IMR-90 (cell line): Measurements from ENCODE around the gene TRIM66. TPM values are rescaled to one million over a fixed set of nuclear protein-coding genes. Genes with fewer than 3 reads are reported as not detected.

Experiments used
- ATAC-seq: fragments of 200-7000 bp; cut with Tn5 transposase; 2 replicates; pipeline ENCODE4 v1.9.1; 2020; ENCODE audit warnings: low read depth, mild to moderate bottlenecking, moderate library complexity
- BruUV-seq: library from RNA; stranded (reverse); fragments of 400-500 nt; replicated peaks from 2 replicates; lab custom pipeline; 2021; lab: Mats Ljungman, UMichigan
- CTCF ChIA-PET: fragments of 300-600 bp; formaldehyde crosslinking; extraction: SDS; loops from one replicate; lab custom pipeline; 2021; ENCODE audit warnings: antibody characterized with exemption; lab: Yijun Ruan, JAX
- POLR2A ChIA-PET: fragments of 300-600 bp; sonication (Branson Sonifier 250); formaldehyde crosslinking; loops from one replicate; lab custom pipeline; 2022; ENCODE audit warnings: antibody characterized with exemption; ENCODE audit not compliant: unreplicated experiment; lab: Charles Lee
- DNase-seq: peaks from one replicate; pipeline ENCODE4 v3.0.0; 2013
- H2AFZ ChIP-seq: replicated peaks from 2 replicates; pipeline ENCODE3; 2013; ENCODE audit warnings: low read length, mild to moderate bottlenecking; ENCODE audit not compliant: poor library complexity
- H2AK5ac ChIP-seq: 2 replicates; pipeline ENCODE4 v1.6.1; 2013; ENCODE audit warnings: low read depth, low read length, inconsistent platforms
- H2AK9ac ChIP-seq: replicated peaks from 2 replicates; pipeline ENCODE3; 2013; ENCODE audit warnings: mild to moderate bottlenecking, low read depth, low read length, moderate library complexity; ENCODE audit not compliant: poor library complexity
- H2BK120ac ChIP-seq: 2 replicates; pipeline ENCODE4 v1.6.1; 2013; ENCODE audit warnings: low read depth, low read length, inconsistent platforms
- H2BK15ac ChIP-seq: 3 replicates; pipeline ENCODE4 v1.6.1; 2013; ENCODE audit warnings: low read depth, low read length, inconsistent platforms
- H2BK20ac ChIP-seq: 2 replicates; pipeline ENCODE4 v1.6.1; 2013; ENCODE audit warnings: low read depth, mild to moderate bottlenecking, inconsistent platforms, low read length, moderate library complexity
- H2BK5ac ChIP-seq: 2 replicates; pipeline ENCODE4 v1.6.1; 2013; ENCODE audit warnings: mild to moderate bottlenecking, low read depth, low read length, inconsistent platforms; ENCODE audit not compliant: poor library complexity, severe bottlenecking
- H3K14ac ChIP-seq: replicated peaks from 2 replicates; pipeline ENCODE4 v1.6.1; 2013; ENCODE audit warnings: low read depth, low read length, inconsistent platforms
- H3K18ac ChIP-seq: 2 replicates; pipeline ENCODE4 v1.6.1; 2013; ENCODE audit warnings: low read depth, low read length, control low read depth
- H3K23ac ChIP-seq: 2 replicates; pipeline ENCODE4 v1.6.1; 2013; ENCODE audit warnings: low read depth, low read length, inconsistent platforms
- H3K27ac ChIP-seq: 2 replicates; pipeline ENCODE4 v1.5.1; 2013; ENCODE audit warnings: mild to moderate bottlenecking, control low read depth, low read length; ENCODE audit not compliant: insufficient read depth
- H3K27me3 ChIP-seq: 2 replicates; pipeline ENCODE4 v1.6.1; 2013; ENCODE audit warnings: low read length; ENCODE audit not compliant: control insufficient read depth, insufficient read depth
- H3K36me3 ChIP-seq: 2 replicates; pipeline ENCODE4 v1.6.1; 2013; ENCODE audit warnings: low read length, mixed read lengths; ENCODE audit not compliant: control insufficient read depth, insufficient read depth
- H3K4ac ChIP-seq: 2 replicates; pipeline ENCODE4 v1.6.1; 2013; ENCODE audit warnings: low read depth, low read length, inconsistent platforms
- H3K4me1 ChIP-seq: 2 replicates; pipeline ENCODE4 v1.6.1; 2013; ENCODE audit warnings: low read length, mixed read lengths; ENCODE audit not compliant: control insufficient read depth, insufficient read depth
- H3K4me2 ChIP-seq: 2 replicates; pipeline ENCODE4 v1.6.1; 2013; ENCODE audit warnings: low read depth, mild to moderate bottlenecking, control low read depth, low read length, moderate library complexity
- H3K4me3 ChIP-seq: 2 replicates; pipeline ENCODE4 v1.5.1; 2013; ENCODE audit warnings: low read depth, mild to moderate bottlenecking, control low read depth, low read length, moderate library complexity; ENCODE audit not compliant: insufficient read depth
- H3K56ac ChIP-seq: 2 replicates; pipeline ENCODE4 v1.6.1; 2013; ENCODE audit warnings: low read length, inconsistent platforms; ENCODE audit not compliant: insufficient read depth; ENCODE audit errors: extremely low read depth
- H3K79me1 ChIP-seq, 2 experiments: 2 replicates each; pipeline ENCODE4 v1.6.1; 2013; ENCODE audit warnings: low read length in 2 of 2, inconsistent platforms in 1 of 2, low read depth in 1 of 2
- H3K9ac ChIP-seq: 2 replicates; pipeline ENCODE4 v1.6.1; 2013; ENCODE audit warnings: low read depth, low read length, control low read depth
- H3K9me1 ChIP-seq: 2 replicates; pipeline ENCODE4 v1.6.1; 2013; ENCODE audit warnings: low read length, inconsistent platforms; ENCODE audit not compliant: insufficient read depth
- H3K9me3 ChIP-seq: 2 replicates; pipeline ENCODE4 v1.6.1; 2013; ENCODE audit warnings: low read length; ENCODE audit not compliant: control insufficient read depth, insufficient read depth
- H4K20me1 ChIP-seq: 2 replicates; pipeline ENCODE4 v1.6.1; 2013; ENCODE audit warnings: low read length, inconsistent platforms; ENCODE audit not compliant: insufficient read depth
- H4K5ac ChIP-seq: 2 replicates; pipeline ENCODE4 v1.6.1; 2013; ENCODE audit warnings: mild to moderate bottlenecking, low read depth, low read length, control low read depth
- H4K8ac ChIP-seq, 2 experiments: 2 replicates each; pipeline ENCODE4 v1.6.1; 2013; ENCODE audit warnings: low read depth in 2 of 2, low read length in 2 of 2, control low read depth in 1 of 2, inconsistent platforms in 1 of 2
- H4K91ac ChIP-seq: 2 replicates; pipeline ENCODE4 v1.6.1; 2013; ENCODE audit warnings: low read depth, low read length, inconsistent platforms; ENCODE audit not compliant: insufficient read depth
- BHLHE40 ChIP-seq: fragments of 150-350 bp; IDR thresholded peaks from 2 replicates; pipeline ENCODE4 v1.6.1; 2016; ENCODE audit warnings: mild to moderate bottlenecking, low read depth, low read length
- CEBPB ChIP-seq: IDR thresholded peaks from 2 replicates; pipeline ENCODE4 v1.6.1; 2012; ENCODE audit warnings: low read depth, low read length, improper control_type of control experiment
- CHD1 ChIP-seq: IDR thresholded peaks from 2 replicates; pipeline ENCODE4 v1.6.1; 2012; ENCODE audit warnings: low read depth, low read length, improper control_type of control experiment
- CTCF ChIP-seq: conservative IDR thresholded peaks from 2 replicates; pipeline ENCODE4 v1.5.1; 2012; ENCODE audit warnings: mild to moderate bottlenecking, low read depth, low read length, improper control_type of control experiment
- ELK1 ChIP-seq: fragments of 150-350 bp; IDR thresholded peaks from 2 replicates; pipeline ENCODE4 v1.6.1; 2016; ENCODE audit warnings: low read depth, mild to moderate bottlenecking, low read length, moderate library complexity, borderline replicate concordance
- FOS ChIP-seq: fragments of 150-350 bp; IDR thresholded peaks from 2 replicates; pipeline ENCODE4 v1.6.1; 2016; ENCODE audit warnings: low read depth, low read length
- MAFK ChIP-seq: IDR thresholded peaks from 2 replicates; pipeline ENCODE4 v1.6.1; 2012; ENCODE audit warnings: low read depth, low read length, improper control_type of control experiment
- MAZ ChIP-seq: IDR thresholded peaks from 2 replicates; pipeline ENCODE4 v1.6.1; 2012; ENCODE audit warnings: low read depth, mild to moderate bottlenecking, low read length, improper control_type of control experiment, moderate library complexity, borderline replicate concordance
- MXI1 ChIP-seq: IDR thresholded peaks from 2 replicates; pipeline ENCODE4 v1.6.1; 2012; ENCODE audit warnings: low read depth, mild to moderate bottlenecking, low read length, moderate library complexity, borderline replicate concordance
- NFE2L2 ChIP-seq: fragments of 150-350 bp; IDR thresholded peaks from 2 replicates; pipeline ENCODE4 v1.6.1; 2016; ENCODE audit warnings: low read depth, mild to moderate bottlenecking, low read length
- POLR2A ChIP-seq: IDR thresholded peaks from 2 replicates; pipeline ENCODE4 v1.6.1; 2012; ENCODE audit warnings: mild to moderate bottlenecking, low read depth, low read length
- RAD21 ChIP-seq: IDR thresholded peaks from 2 replicates; pipeline ENCODE4 v1.6.1; 2012; ENCODE audit warnings: low read length, improper control_type of control experiment
- RCOR1 ChIP-seq: IDR thresholded peaks from 2 replicates; pipeline ENCODE4 v1.6.1; 2012; ENCODE audit warnings: mild to moderate bottlenecking, low read length, improper control_type of control experiment; ENCODE audit not compliant: insufficient replicate concordance
- RFX5 ChIP-seq: IDR thresholded peaks from 2 replicates; pipeline ENCODE4 v1.8.0; 2012; ENCODE audit warnings: low read depth, mild to moderate bottlenecking, low read length, moderate library complexity
- SMC3 ChIP-seq: fragments of 150-350 bp; IDR thresholded peaks from 2 replicates; pipeline ENCODE4 v1.6.1; 2016; ENCODE audit warnings: low read depth, mild to moderate bottlenecking, antibody characterized with exemption, low read length, moderate library complexity
- USF2 ChIP-seq: fragments of 150-350 bp; IDR thresholded peaks from 2 replicates; pipeline ENCODE4 v1.6.1; 2017; ENCODE audit warnings: mild to moderate bottlenecking, antibody characterized with exemption, low read length, low read depth
- WGBS, 2 experiments: methylation state at CpG; one replicate each; pipeline versions ENCODE4 v1.1.5 to v1.1.7; 2013; ENCODE audit warnings: missing lambda C conversion rate in 2 of 2; ENCODE audit not compliant: insufficient read length in 1 of 2; ENCODE audit errors: extremely low coverage in 2 of 2; 5-methylcytosine and 5-hydroxymethylcytosine counted together
- dilution Hi-C: fragments of 300-500 bp; cut with HindIII; formaldehyde crosslinking; loops from one replicate; pipeline ENCODE4 v1.14.3; 2018; ENCODE audit warnings: low sequenced_read_pairs; ENCODE audit not compliant: unreplicated experiment
- in situ Hi-C: fragments of 300-500 bp; cut with MboI; formaldehyde crosslinking; loops from 3 replicates; pipeline ENCODE4 v1.14.3; 2019; ENCODE audit warnings: low sequenced_read_pairs, inconsistent platforms, mixed read lengths
- intact Hi-C: fragments of 100-400 bp; cut with micrococcal nuclease; formaldehyde crosslinking; loops from 2 replicates; pipeline ENCODE4 v1.10.0; 2022
- polyA plus RNA-seq, 3 experiments: library from polyadenylated mRNA; depleted of rRNA; stranded (reverse); fragments of >200 nt; gene quantifications; 2 replicates each; pipeline ENCODE4 v1.2.3, GENCODE V29; 2012; ENCODE audit warnings: low replicate concordance in 1 of 3
- total RNA-seq: library from RNA; depleted of rRNA; stranded (reverse); fragments of >200 nt; gene quantifications from 2 replicates; pipeline ENCODE4 v1.2.3, GENCODE V29; 2012

Gene TRIM66
- total and polyA plus RNA-seq, 2 of the 4 experiments (the other 2 are of a cell fraction): 4.4 to 5.0 TPM

GRCh38 chr11:8634498-8634897 lies 48.0 kb downstream of the TRIM66 start:
- H3K4me2 ChIP-seq: no peak overlapping the region
- H4K5ac ChIP-seq: no peak overlapping the region
- H4K8ac ChIP-seq: no peak overlapping the region
- 100% methylated on average over 2 of the region's 6 CpGs; no CpG with 5 or more reads in 1 of the 2 experiments for WGBS, 2 experiments
- no peak for DNase-seq
- no peak overlapping the region for H2AK9ac ChIP-seq
- no peak overlapping the region for H4K91ac ChIP-seq
- POLR2A ChIA-PET: no interaction called here
- H2BK15ac ChIP-seq: no peak overlapping the region
- no peaks in the 10 kb centered on the region for H4K20me1 ChIP-seq
- no peak overlapping the region for H3K14ac ChIP-seq
- no peaks in the 10 kb centered on the region; the same call in 1 of the 2 replicates for H3K9me3 ChIP-seq
- H2BK120ac ChIP-seq: no peak overlapping the region
- H3K9me1 ChIP-seq: peaks cover 5% of the 10 kb centered on the region; the same call in 1 of the 2 replicates
- CTCF ChIA-PET: no interaction called here
- no peaks in the 10 kb centered on the region for H3K79me1 ChIP-seq
- H3K9ac ChIP-seq: no peak overlapping the region
- dilution Hi-C loops (no loop called here), in situ Hi-C loops (no loop called here), intact Hi-C loops (no loop called here)
- no peak overlapping the region for H3K4ac ChIP-seq
- no peak for TF ChIP-seq CTCF
- TF ChIP-seq RAD21: no peak
- no peak for TF ChIP-seq MXI1
- no peak for TF ChIP-seq NFE2L2
- TF ChIP-seq SMC3: no peak
- TF ChIP-seq RCOR1: no peak
- TF ChIP-seq MAZ: no peak
- TF ChIP-seq MAFK: no peak
- TF ChIP-seq USF2: no peak
- no peak for TF ChIP-seq FOS
- no peak for TF ChIP-seq CHD1
- no peak for TF ChIP-seq BHLHE40
- TF ChIP-seq RFX5: no peak
- no peak for TF ChIP-seq POLR2A
- no peak for TF ChIP-seq CEBPB
- no peak for TF ChIP-seq ELK1
- H2BK20ac ChIP-seq: no peak overlapping the region
- no peak overlapping the region for H3K56ac ChIP-seq
- no TSS peak for BruUV-seq
- no peaks in the 10 kb centered on the region for H3K27me3 ChIP-seq
- no peak overlapping the region for H3K27ac ChIP-seq
- no peak overlapping the region for H2BK5ac ChIP-seq
- ATAC-seq: no peak
- no peak overlapping the region for H3K23ac ChIP-seq
- no peak overlapping the region for H3K4me3 ChIP-seq
- H3K4me1 ChIP-seq: peaks cover 3% of the 10 kb centered on the region
- no peak overlapping the region for H3K18ac ChIP-seq
- H2AFZ ChIP-seq: no peak overlapping the region
- H2AK5ac ChIP-seq: no peak overlapping the region
- peaks cover 26% of the 10 kb centered on the region for H3K36me3 ChIP-seq
